GM21447 (cell line): ENCODE results near the gene RABGGTB.
A peak's percentile ranks its signal among the peaks of the same experiment; 100 is the strongest.
"Not testable (repeated sequence)": the region's sequence is repeated elsewhere in the genome, so short reads cannot be mapped to it uniquely, and the experiment has no call there.

Experiments used
- ATAC-seq: cut with Tn5 transposase; IDR thresholded peaks from one replicate; pipeline ENCODE4 v1.9.1; 2021; ENCODE audit not compliant: unreplicated experiment

RABGGTB gene

DNA sequence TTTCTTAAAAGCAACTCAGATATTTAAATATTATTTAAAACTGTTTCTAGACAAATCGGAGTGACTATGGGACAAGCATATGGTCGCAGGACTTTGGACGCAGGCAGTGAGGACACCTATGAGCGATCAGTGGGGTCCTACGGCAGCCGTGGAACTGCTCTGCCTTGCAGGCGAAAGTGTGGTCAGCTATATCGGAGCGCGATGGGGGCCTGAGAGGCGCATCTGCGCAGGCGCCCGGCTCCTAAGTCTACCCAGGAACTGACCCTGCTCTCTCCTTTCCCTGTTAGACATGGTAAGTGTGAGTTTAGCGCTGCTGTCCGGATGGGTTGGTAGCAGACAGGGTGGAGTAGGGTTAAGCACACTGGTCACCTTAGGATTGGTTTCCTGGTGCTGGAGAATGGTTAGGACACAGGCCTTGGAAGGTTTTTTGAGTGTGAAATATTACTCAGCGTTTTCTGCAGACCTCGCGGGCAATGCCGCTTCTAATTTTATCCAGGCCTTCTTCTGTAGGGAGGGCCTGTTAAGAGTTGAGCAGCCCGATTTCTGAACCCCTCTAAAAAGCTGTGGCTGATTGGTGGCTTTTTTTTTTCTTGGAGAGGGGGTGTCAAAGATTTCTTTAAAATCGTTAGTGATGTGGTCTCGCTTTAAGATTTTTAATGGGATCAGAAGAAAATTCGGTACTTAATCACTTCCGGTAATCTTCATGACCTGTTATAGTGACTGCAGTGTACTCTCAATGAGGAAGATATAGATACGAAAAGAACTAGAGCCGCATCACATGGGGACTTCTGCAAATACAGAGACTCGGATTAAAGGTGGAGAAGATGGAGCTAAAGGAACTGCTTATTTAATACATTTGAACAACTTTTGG is at the start of gene RABGGTB:
Gene RABGGTB, plus strand, starts transcription at position 274 of the 871 bp plus-strand sequence. Its CDS starts 16 bp downstream, at position 290.
- peak; percentile 66 for ATAC-seq

DNA sequence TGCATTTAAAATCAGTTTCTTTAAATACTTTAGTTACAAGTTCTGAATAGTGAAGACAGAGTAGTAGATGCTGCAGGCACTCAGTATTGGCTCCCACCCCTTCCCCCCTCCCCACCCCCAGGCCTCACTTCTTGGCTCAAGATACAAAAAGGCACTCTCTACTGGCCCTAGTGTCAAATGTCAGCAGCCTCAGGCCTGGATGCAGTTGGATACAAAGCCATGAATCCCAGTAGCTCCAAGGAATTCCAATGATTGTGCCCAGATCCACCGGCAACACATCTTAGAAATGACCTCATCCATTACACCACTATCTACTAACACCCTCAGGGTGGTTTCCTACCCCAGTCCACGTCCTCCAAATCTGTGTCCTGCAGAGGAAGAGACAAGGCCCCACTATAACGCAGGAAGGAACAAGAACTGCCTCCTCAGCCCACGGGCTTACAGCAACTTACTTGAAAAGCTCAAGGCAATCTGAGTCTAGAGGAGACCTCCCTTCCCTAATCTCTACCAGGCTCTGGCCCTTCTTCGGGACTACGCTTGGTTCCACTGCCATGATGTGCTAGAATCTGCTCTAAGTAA is 43.9 kb upstream of the RABGGTB start:
- ATAC-seq: no peak

DNA sequence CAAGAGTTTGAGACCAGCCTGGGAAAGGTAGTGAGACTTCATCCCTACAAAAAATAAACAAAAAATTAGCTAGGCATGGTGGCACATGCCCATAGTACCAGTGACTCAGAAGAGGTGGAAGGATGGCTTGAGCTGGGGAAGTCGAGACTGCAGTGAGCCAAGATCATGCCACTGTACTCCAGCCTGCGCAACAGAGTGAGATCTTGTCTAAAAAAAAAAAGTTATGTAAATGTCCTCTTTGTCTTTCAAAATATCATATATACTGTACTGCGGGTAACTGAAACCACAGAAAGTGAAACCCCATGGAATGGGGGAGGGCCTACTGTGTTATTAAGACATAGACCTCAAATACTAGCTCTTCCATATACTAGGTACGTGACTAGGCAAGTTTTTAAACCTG is 40.8 kb upstream of the RABGGTB start:
- peak; percentile 79 for ATAC-seq

DNA sequence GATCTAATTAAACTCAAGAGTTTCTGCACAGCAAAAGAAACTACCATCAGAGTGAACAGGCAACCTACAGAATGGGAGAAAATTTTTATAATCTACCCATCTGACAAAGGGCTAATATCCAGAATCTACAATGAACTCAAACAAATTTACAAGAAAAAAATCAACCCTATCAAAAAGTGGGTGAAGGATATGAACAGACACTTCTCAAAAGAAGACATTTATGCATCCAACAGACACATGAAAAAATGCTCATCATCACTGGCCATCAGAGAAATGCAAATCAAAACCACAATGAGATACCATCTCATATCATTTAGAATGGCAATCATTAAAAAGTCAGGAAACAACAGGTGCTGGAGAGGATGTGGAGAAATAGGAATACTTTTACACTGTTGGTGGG is 28.8 kb upstream of the RABGGTB start:
- not testable (repeated sequence) for ATAC-seq

DNA sequence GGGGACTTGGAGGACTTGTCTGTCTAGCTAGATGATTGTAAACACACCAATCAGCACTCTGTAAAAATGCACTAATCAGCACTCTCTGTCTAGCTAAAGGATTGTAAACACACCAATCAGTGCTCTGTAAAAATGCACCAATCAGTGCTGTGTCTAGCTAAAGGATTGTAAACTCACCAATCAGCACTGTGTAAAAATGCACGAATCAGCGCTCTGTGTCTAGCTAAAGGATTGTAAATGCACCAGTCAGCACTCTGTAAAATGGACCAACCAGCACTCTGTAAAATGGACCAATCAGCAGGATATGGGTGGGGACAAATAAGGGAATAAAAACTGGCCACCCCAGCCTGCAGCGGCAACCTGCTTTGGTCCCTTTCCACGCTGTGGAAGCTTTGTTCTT is 27.5 kb upstream of the RABGGTB start:
- ATAC-seq: not testable (repeated sequence)

DNA sequence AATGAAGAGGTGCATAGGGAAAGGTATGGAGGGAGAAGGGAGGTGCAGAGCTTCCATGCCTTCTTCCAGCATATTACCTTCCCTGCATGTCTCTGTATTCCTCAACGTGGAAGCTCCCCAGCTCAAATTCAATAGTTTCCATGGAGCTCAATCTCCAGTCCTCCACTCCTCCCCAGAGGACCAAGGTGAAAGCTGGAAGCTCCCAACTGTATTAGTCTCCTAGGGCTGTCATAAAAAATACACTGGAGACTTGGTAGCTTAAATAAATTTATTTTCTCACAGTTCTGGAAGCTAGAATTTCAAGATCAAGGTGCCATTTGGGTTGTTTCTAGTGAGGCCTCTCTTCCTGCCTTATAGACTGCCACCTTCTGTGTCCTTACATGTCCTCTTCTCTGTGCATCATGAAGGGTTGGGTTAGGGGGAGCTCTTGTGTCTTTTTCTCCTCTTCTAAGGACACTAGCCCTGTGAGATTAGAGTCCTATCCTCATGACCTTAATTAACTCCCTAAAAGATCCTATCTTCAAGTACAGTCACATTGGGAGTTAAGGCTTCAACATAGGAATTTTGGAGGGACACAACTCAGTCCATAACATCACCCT is 21.9 kb upstream of the RABGGTB start:
- ATAC-seq: no peak

DNA sequence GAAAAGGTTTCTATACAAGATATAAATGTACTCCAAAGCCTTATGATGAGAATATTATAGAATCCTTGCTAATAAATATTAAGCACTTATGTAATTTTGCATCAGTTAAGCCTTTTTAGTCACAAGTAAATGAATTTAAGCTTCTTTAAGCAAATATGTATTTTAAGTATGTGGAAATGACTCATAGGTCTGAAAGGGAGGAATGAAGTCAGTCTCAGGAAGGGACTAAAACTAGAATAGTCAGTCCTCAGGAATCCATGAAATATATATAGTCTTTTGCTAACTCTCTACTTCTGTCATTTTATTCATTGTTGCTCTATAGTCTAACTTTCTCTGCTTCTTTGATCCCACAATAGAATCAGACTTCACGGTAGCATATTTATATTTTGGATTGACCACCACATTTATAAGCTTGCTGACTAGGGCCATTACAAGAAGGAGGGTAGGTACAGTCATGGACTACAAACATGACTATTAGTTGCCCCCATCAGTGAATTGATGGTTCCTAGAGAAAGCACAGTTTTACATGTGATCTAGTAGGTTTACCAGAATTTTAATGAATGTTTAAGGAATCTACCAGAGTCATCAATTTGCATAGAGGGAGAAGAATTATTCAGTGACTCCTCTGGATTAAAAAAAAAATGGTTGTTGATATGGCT is 20.2 kb upstream of the RABGGTB start:
- ATAC-seq: no peak

DNA sequence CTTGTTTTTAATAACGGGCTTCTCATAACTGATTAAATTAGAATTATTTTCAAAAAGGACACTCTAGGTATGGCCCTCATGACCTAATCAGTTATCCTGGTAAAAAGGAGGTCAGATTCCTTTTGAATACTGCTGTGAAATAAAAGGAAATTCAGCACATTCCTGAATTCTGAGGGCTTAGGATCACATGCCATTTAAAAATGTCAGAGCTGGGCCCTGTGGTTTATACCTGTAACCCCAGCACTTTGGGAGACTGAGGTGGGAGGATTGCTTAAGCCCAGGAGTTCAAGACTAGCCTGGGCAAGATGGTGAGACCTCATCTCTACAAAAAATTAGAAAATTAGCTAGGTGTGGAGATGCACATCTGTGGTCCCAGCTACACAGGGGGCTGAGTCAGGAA is 18.0 kb upstream of the RABGGTB start:
- no peak for ATAC-seq

DNA sequence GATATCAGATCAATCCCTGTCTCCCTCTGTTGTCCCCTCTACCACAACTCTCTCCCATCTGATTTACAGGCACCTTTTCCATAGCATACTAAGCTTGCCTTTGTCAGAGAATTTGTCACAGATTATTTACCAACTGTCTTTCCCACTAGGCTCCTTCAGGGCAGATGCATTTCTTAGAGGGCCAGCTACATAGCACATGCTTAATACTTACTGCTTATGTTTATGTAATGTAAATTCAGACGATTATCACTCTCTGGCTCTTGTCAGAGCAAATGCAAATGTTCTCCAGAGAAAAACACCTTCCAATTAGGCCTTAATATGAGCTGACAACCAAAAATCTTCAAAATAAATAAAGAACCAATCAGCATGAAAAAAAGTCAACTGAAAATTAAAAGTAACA is 15.3 kb upstream of the RABGGTB start:
- ATAC-seq: no peak

DNA sequence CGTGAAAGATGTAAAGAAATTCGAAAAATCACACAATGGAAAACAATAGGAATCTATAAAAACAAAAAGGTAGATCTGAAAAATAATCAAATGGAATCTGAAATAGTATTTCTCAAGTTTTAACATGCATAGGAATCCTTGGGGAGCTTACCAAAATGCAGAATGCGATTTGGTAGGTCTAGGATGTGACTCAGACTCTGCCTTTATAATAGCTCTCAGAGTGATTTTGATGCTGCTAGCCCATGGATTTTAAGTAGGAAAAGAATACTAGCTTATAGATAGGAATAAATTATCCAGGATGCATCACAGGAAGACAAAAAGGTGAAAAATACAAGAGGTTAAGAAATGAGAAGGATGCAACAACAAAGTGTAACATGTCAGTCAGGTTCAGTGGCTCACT is 14.1 kb upstream of the RABGGTB start:
- ATAC-seq: no peak

DNA sequence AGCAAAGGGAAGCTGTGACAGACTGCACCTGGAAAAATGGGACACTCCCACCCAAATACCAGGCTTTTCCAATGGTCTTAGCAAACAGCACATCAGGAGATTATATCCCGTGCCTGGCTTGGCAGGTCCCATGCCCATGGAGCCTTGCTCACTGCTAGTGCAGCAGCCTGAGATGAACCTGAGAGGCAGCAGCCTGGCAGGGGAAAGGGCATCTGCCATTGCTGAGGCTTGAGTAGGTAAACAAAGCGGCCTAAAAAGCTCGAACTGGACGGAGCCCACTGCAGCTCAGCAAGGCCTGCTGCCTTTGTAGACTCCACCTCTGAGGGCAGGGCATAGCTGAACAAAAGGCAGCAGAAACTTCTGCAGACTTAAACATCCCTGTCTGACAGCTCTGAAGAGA is 8.2 kb upstream of the RABGGTB start:
- ATAC-seq: not testable (repeated sequence)

DNA sequence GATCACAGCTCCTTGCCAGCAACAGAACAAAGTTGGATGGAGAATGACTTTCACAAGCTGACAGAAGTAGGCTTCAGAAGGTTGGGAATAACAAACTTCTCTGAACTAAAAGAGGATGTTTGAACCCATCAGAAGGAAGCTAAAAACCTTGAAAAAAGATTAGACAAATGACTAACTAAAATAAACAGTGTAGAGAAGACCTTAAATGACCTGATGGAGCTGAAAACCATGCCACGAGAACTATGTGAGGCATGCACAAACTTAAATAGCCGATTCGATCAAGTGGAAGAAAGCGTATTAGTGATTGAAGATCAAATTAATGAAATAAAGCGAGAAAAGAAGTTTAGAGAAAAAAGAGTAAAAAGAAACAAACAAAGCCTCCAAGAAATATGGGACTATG is 7.4 kb upstream of the RABGGTB start:
- not testable (repeated sequence) for ATAC-seq

DNA sequence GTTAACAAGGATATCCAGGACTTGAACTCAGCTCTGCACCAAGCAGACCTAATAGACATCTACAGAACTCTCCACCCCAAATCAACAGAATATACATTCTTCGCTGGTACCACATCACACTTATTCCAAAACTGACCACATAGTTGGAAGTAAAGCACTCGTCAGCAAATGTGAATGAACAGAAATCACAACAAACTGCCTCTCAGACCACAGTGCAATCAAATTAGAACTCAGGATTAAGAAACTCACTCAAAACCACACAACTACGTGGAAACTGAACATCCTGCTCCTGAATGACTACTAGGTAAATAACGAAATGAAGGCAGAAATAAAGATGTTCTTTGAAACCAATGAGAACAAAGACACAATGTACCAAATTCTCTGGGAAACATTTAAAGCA is 5.9 kb upstream of the RABGGTB start:
- not testable (repeated sequence) for ATAC-seq

DNA sequence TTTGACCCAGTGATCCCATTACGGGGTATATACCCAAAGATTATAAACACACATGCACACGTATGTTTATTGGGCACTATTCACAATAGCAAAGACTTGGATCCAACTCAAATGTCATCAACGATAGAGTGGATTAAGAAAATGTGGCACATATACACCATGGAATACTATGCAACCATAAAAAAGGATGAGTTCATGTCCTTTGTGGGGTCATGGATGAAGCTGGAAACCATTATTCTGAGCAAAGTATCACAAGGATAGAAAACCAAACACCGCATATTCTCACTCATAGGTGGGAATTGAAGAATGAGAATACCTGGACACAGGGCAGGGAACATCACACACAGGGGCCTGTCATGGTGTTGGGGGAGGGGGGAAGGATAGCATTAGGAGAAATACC is 2.1 kb upstream of the RABGGTB start:
- ATAC-seq: not testable (repeated sequence)

DNA sequence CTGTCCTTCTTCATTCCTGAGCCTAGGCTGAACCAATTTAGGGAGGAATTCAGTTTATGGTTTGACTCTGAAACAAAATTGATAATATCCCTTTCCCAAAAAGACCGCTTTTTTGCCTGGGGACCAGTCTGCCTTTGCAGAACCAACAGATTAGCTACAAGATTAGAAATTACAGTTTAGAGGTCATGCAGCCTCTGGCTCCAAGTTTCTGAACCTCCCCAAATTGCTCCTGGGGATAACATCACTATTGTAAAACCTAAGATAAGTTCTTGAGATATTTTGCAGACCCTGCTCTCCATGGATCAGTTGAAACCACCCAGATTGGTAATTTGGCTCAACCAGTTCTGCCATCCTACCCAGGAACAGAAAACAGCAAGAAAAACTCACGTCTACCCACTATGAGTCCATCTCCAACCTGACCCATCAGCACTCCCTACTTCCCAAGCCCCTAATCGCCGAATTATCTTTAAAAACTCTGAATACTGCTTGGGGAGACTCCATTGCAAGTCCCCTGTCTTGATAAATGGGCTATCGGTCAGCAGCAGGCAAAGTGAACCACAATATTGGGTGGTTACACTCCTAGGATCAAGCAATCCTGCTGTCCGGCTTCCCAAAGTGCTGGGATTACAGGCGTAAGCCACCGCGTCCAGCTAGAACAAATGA is 605 bp upstream of the RABGGTB start:
- ATAC-seq: peak; percentile 14

DNA sequence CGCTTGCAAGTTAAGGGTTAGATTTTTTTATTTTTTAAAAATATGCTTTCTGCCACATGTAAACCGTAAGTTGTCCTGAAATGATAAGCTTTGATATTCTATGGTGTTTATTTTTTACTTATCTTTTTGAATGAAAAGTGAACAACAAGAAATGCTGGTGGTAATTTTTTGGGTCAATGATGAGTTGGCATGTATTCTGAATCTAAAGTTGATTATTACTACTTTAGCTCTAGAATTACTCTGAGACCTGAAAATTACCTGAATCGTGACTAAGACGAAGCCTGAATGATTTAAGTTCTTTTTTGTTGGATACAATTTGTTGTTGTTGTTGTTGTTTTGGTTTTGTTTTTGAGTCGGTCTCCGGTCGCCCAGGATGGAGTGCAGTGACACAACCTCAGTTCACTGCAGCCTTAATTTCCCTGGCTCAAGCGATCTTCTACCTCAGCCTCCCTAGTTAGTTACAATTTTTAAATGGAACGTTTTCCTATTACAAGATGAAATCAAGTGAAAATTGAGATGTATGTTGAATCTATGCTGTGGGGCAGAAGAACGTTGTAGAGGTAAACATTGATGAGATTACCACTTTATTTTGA is 941 bp downstream of the RABGGTB start:
- ATAC-seq: no peak

DNA sequence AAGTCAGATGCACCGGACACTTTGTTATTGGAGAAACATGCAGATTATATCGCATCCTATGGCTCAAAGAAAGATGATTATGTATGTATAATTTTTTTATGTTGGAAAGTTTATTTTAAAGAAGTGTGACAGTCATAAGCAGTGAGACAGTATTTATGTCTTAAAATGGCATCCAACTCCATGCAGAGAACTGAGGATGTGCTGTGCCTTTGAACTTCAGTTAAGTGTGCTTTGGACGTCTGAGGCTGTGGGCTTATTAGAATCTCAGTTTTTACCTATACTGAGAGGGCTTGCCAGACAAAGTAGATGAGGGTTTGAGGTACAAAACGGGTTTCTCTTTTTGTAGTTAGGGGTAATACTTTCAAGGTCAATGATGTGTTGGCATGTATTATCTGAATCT is 1.5 kb downstream of the RABGGTB start:
- ATAC-seq: no peak

DNA sequence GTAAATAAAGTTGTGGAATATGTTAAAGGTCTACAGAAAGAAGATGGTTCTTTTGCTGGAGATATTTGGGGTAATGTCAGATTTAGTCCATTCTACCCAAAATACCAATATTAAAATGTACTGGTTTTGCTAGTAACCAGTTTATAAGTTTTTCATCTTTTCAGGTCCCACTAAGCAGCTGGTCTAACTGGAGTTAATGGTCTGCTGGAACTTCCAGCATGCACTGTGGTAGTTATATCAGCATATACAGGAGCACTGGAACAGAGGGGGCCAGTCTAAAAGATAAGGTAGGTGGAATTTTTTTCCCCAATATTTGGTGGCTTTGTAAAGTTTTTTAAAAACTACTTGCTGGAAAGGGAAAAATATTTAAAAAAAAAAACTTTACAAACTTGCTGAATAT is 3.9 kb downstream of the RABGGTB start:
- no peak for ATAC-seq

DNA sequence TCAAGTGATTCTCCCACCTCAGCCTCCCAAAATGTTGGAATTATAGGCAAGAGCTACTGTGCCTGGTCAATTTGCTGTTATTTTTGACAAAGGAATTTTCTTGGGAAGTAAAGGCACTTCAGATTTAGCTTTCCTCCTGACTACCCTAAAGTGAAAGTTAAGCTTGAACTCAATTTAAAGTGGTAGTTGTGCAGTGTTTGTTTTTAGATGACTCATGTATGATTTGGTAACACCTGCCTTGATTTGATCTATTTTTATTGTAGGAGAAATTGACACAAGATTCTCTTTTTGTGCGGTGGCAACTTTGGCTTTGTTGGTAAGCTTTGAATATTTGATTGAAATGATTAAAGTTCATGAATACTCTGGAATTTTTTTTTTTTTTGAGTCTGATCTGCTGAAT is 5.0 kb downstream of the RABGGTB start:
- ATAC-seq: no peak

DNA sequence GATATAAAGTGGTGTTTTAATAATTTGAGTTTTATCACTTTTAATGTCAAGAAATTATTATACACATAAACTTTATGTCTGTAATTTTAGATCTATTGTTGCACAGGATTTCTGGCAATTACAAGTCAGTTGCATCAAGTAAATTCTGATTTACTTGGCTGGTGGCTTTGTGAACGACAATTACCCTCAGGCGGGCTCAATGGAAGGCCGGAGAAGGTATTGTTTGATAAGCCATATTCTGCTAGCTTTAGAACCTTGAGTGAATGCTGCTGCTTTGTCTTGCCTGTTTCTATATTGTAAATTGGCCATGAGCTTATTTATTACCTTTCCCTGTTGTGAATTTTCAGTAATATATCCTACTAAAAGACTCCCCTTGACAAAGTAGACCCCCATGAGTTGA is 6.0 kb downstream of the RABGGTB start:
- ATAC-seq: no peak

DNA sequence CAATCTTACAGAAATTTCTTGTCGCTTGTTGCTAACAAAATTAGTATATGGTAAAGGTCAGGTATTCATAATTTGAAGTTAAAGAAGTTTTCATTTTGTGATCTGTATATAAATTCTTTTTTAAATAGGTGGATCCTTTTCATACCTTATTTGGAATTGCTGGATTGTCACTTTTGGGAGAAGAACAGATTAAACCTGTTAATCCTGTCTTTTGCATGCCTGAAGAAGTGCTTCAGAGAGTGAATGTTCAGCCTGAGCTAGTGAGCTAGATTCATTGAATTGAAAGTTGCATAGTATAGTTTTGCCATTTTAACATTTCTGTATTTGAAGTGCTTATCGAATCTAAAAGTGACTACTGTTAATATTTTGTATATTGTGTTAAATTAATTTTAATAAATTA is 8.3 kb downstream of the RABGGTB start:
- ATAC-seq: no peak
